Measurements from ENCODE around the gene TULP4.
"Not testable (repeated sequence)": the region's sequence is repeated elsewhere in the genome, so short reads cannot be mapped to it uniquely, and the experiment has no call there.

TULP4 gene

DNA sequence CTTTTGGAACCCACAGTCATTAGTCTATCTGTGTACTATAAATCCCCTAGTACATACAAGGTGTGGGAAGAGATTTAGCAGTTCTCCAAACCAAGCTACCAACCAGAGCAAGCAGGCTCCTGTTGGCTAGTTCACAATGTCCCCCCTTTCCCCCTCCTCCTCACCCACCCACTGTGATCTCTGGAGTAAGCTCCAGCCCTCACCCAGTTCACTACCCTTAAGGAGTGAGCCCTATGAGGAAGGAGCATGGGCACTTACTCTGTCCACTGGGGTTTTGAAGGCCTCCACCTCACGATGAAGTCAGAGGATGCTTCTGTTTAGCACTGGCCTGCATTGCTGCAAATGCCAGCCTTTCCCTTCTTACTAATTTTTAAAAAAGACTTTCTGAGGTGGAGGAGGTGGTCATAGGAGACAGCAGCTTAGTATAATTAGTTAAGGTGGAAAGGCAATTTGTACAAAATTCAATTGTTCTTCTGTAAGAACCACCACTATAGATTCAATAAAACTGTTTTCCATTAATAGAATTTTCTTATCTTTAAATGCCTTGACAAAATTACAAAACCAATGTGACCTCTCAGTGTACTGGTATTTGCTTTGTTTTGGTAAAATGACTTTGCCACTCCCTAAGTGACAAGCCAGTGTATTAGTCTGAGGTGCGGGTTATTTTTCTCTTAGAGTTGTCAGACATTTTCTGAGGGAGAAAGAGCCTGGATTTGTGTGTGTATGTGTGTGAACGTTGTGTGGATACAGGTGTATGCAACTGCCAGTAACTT is 86.2 kb downstream of the TULP4 start:
- no peak for DNase-seq

DNA sequence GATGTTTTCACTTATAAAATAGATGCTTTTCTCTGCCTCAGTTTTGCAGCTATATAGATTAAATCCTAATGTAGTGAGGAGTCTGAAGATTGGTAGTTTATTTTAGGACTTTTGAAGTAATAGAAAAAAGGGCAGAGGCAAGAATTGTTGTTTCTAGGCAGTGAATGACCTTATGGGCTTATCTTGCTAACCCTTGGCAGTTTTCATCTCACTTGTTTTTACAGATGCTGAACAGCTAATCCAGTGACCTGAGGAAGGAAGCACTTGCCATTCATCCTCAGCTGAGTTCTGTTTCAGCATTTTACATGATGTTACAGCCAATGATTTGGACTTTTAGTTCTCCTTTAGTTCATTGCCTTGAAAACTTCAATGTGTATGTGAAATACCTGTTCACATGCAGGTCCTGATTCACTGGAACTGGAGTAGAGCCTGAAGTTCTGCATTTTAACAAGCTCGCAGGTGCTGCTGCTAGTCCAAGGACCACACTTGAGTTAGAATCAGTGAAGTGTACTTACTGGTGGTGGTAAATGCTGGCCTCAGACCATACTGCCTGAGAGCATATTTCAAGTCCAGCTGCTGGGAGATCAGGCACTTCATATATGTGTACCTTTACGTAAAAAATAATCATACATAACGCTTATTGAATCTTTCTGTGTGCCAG is 86.9 kb downstream of the TULP4 start:
- DNase-seq = no peak

DNA sequence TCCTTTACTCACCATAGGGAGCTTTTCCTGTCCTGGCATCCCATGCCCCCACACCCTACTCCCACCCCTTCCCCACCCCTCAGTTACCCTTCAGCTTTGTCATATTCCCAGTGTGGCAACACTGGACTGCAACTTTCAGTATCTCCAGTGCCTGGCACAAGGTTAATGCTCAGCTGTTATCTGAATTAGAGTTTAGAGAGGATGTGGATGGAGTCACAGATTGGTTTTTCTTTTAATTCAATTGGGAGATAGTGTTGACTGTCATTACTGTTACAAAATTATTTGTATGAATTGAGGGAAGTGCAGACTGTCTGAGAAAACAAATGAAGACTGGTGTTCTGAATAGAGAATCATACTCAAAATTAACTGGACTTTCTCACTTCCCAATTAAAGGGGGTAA is 89.9 kb downstream of the TULP4 start:
- no peak for DNase-seq

DNA sequence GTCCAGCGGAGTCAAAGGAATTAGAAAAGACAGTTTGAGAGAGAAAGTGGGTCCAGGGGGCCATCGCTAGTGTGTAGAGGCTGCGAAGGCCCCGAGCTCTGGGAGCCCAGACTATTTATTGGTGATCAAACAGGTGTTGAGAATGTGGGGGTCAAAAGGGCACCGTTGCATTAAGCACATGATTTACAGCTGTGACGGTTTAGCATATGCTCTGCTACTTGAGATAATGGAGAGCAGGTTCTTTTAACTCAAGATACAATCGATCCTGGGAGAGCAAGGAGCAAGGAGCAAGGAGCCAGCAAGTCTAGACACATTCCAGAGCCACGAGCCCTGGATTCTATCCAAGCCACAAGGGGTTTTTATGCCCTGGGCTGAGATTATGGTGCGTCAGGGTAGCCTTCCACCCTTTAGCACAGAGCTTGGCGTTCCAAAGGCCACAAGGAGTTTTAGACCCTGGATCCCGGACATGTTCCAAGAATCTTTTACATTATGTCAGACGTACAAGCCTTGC is 93.1 kb downstream of the TULP4 start:
- not testable (repeated sequence) for DNase-seq

DNA sequence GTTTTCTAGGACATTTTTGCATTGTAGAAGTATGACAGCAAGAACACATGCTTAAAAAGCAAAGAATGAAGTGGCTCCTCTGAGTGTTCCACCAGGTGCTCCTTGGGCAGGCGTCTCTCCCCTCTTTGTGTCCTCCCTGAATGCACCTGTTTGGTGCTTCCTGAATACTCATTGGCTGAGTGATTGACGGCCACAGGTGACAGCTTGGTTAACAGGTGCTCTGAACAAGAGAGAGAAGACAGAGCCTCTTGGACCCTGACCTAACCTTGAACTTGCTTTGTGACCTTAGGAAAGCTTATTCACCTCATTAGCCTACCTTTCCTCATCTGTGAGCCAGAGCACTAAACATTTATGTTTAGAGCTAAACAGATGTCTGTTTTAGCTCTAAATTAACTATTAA is 93.7 kb downstream of the TULP4 start:
- DNase-seq = no peak

DNA sequence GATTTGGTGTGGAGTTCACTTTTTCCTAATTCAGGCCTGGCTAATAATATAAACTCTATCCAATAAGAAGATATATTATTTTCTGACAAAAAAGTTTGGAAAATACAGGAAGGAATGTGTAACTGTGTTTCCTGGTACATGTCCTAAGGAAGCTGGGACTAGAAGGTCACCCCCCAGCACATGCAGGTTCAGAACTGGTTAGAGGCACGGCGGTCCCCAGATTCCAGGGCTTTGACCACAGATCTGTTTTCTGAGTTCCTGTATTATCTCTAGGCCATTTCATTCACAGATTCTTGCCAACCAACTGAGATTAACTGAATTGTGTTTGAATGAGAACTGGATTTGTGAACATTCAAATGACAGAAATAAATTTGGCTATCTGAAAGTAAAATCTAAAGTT is 94.5 kb downstream of the TULP4 start:
- DNase-seq = no peak

DNA sequence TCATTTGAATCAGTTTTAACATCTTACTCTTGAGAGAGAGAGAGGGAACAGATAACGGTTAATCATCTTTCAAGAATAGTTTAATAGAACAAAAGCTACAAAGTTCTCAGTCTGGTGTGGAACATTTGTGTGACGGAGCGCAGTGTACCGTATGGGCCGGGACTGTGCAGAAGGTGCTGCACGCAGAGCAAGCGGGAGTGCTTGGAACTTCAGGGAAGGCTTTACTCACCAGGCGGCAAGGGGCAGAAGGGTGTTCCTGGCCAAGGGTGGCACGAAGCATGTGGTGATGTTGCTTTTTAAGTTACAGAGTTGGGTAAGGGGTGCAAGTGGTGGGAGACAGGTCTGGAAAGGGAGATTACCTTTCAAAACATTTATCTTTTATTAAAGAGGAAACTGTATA is 95.7 kb downstream of the TULP4 start:
- DNase-seq = no peak

DNA sequence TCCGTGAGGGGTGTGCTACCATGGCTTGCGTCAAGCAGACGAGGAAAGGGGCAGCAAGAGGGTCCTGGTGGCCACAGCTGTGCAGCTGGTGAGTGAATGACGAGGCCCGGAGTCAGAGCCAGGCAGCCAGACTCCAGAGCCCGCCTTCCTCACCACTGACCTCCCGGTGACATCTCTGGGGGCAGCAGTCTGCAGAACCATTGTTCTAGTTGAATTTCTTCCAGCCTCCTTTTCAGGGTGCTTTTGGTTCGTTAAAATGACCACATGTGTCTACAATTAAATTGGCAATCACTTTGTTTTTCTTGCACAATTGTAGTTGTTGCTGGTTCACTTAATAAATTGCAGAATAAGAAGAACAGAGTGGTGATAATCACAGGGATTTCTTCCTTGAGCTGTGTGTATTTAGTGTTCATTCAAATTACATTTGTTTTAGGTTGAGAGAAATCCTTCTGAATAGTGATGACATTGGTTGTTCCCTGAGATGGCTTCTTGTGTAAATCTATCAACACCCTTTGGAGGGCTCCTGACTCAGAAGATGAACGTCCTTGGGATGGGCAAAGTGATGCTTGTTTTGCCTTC is 96.4 kb downstream of the TULP4 start:
- DNase-seq = no peak

DNA sequence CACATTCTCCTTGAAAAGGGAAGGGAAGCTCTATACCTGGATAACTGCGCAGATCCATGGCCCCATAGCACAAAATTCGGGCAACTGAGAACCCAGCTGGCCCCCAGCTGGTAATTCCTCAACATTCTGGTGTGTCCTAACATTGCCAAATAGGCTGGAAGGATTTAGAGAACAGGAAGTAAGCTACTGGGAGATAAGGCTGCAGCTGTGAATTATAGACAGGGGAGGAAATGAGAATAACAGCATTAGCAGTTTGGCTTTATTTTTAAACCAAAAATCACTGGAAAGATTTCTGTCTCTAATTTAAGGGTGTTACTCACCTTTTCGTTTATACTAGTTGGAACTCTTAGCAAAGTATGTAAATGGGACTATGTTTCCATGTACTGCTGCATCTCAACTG is 97.2 kb downstream of the TULP4 start:
- DNase-seq = no peak

DNA sequence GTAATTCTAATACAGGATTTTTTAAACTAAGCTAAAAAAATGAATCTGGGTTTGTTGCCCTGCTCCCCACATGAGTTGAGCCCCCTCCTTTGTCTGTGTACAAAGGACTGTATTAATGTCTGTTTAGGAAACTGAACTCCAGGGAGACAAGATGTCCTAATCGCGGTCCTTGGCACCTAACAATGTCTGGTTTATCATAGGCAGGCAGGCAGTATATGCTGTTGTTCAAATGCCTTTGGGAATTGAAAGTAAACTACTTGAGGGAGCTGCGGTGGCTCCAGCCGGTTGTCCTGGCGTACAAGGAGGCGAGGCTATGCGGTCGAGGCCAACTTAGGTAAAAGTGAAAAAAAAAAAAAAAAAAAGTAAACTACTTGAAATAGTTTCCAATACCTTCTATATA is 98.5 kb downstream of the TULP4 start:
- no peak for DNase-seq

DNA sequence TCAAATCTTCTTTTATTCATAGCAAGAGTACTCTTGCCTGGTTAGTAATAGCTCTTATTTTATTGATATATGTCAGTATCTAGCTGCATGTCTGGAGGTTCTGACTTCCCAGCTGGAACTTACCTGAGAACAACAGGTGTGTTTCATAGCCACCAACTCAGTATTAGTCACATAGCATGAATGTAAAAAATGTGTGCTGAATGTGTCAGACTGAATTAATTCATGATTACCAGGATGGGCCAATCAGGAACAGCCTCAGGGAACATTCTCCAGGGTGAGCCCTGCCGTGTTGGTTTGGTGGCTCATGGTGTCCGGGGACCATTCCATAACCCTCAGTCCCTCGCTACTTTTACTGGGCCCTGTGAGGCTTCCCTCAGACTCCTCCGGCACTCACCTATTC is 99.7 kb downstream of the TULP4 start:
- peak; percentile 58 for DNase-seq

DNA sequence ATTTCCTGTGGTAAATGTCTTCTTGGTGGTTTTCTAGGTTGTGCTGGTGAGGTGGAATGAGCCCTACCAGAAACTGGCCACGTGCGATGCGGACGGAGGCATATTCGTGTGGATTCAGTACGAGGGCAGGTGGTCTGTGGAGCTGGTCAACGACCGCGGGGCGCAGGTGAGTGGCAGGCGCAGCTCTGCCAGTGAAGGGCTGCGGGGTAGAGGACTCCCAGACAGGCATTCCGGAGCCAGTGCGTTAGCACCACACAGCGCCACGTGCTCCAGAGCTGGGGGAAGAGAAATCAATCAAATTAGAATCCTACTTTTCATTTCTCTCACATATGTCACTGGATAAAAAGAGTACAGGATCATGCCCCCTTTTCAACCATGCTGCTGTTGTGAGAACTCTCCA is 100.8 kb downstream of the TULP4 start:
- no peak for DNase-seq

DNA sequence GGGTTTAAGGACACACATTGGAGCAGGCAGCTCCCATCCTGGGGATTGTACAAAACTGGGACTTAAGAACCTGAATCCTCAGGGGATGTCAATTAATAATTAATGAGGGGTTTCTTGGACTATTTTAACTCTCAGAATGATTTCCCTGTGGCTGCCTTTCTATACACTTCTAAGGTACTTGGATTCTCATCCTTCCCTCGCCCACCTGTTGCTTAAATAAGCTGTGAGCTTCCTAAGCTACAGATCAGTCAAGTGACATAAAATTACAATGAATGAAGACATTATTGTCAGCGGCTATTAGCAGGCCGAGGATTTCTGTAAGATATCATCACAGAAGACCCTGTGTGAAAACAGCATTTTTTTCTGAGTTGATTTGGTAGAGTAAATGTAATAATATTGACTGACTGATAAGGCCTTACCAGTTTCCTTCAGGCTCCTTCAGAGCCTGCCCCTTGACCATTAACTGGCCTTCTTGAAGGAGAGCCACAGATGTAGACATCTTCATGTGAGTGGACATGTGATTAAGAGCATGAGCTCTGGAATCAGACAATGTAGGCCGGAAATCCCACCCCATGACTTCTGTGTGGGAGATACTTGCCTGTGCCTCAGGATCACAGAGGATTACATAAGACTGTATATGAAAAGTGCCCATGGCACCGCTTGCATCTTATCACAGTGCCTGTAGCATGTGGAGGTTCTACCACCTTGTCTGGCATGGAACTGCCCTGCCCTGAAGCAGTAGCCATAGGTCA is 101.7 kb downstream of the TULP4 start:
- DNase-seq = no peak

DNA sequence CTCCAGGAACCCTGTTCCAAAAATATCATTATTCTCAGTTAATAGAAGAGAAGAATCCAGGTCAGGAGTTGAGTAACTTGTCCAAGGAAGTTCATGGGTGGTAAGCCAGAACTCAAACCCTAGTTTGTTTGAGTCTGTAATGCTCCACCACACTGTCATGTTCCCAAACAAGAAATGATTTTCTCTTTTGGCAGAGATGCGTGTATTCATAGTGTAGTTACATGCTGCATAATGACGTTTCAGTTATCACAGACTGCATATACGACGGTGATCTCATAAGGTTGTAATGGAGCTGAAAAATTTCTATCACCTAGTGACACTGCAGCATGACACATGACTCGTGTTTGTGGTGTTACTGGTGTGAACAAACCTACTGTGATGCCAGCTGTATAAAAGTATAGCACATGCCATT is 102.6 kb downstream of the TULP4 start:
- no peak for DNase-seq

DNA sequence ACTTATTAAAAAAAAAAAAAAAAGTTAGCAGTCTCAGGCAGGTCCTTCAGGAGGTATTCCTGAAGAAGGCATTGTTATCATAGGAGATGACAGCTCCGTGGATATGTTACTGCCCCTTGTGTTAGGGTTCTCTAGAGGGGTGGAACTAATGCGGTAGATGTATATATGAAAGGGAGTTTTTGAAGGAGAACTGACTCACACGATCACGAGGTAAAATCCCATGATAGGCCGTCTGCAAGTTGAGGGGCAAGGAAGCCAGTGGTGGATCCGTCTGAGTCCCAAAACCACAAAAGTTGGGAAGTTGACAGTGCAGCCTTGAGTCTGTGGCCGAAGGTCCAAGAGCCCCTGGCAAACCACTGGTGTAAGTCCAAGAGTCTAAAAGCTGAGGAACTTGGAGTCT is 103.4 kb downstream of the TULP4 start:
- DNase-seq = no peak

DNA sequence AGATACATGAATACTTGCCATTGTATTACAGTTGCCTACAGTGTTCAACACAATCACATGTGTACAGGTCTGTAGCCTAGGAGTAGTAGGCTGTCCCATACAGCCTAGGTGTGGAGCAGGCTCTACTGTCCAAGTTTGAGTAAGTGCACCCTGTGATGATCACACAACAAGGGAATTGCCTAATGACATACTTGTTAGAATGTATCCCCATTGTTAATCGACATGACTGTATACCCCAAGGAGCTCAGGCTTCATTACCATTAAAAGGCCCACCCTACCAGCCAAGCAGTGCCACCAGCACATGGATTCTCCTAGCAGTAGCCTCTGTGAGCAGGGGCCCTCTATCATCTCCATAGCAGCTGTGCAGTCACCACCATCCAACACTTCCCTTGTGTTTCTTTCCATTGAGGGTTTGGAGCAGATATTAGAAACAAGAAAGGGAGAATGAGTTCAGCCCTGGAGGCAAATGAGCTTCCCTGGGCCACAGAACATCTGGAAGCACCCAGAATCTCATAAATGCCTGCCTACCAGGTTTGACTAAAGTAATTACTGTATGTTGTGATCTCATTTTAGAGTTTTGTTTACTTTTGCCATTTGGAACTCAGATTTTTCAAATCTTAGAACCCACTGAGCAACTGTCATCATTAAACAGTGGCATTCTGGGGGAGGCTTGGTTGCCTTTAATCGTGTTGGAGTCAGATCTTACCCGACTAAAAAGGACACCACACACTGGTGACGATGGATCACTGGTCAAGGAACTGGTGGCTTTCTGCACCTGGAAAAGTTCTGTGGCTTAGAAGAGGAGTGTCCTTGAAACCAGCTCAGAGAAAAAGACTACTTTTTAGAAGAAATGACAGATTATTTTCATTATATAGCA is 104.9 kb downstream of the TULP4 start:
- no peak for DNase-seq

DNA sequence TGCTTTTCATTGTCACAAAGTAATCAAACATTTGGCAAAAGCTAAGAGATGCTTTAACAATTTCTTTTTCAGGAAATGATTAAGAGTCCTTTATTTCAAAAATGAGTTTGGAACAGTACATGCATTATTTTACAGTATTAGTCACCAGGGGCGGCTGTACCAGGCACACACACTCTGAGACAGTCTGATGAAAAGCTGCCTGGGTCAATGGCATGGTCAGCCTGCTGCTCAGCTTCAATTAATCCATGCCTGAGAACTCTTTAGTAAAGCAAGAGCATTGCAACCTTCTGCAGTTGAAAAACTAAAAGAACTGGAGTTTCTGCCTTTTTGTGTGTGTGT is 105.5 kb downstream of the TULP4 start:
- no peak for DNase-seq

DNA sequence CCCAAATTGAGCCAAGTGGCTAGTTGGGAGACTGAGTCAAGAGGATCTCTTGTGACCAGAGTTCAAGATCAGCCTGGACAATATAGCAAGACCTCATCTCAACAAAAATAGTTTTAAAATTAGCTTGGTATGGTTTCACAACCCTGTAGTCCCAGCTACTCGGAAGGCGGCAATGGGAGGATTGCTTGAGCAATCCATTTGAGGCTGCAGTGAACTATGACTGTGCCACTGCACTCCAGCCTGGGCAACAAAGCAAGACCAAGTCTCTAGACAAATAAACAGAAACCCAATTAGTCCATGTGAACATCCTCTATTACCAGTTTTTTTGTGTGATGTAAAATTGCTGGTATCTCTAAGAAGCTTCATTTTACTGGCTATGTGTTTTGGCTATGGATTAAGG is 106.2 kb downstream of the TULP4 start:
- DNase-seq = no peak

DNA sequence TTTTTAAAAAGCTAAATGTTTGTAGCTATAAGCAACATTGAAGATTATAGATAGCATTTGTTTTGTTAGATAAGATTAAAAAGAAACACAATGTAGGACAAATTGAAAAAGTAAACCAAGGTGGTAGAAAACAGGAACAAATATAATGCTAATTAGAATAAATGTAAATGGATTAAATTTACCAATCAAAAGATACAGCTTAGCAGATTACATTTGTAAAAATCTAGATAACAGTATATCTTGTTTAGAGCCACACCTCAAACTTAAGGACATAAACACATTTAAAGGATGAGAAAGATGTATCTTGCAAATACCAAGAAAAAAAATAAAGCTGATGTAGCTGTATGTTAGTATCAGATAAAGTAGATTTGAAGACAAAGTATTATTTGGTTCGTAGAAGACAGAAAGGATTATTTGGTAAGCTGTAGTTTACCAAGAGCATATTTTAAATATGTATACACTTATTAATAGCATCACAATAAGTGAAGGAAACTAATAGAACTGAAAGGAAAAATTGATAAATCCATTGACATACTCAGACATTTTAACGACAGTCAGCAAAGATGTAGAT is 107.2 kb downstream of the TULP4 start:
- no peak for DNase-seq

DNA sequence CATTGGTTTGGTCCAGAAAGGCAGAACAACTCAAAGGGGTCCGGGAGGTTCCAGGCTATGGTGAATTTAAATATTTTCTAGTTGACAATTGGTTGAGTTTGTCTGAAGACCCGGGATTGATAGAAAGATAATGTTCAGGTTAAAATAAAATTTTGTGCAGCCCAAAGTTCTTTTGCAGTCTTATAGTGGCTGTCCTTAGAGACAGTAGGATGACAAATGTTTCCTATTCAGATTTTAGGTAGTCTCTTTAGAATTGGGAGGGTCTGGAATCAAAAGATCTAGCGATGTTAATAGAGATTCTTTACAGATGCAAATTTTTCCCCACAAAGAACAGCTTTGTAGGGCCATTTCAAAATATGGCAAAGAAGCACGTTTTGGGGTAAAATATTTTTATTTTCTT is 109.1 kb downstream of the TULP4 start:
- DNase-seq = no peak

DNA sequence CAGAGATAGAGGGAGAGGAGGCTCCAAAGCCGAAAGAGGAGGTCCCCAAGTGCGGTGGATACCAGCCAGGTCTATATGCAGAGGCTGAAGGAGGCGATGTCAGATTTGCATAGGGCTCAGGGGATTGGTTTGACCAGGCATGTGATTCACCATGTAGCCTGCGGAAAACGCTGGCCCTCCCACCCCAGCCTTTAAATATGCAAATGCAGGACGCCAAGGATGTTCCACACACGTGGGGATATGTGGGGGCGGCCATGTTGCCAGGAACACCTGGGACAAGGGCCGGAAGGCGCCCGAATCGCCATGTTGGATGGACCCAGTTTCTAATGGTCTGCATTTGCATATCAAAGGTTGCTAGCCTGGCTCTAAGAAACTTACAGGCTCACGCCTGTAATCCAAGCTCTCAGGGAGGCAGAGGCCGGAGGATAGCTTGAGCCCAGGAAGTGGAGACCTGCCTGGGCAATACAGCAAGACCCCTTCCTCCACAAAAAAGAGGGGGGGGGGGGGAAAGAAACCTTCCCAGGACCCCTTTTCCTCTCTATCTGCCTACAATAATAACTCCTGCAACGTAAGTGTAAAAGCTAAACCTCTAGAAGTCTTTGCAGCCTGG is 110.5 kb downstream of the TULP4 start:
- no peak for DNase-seq

DNA sequence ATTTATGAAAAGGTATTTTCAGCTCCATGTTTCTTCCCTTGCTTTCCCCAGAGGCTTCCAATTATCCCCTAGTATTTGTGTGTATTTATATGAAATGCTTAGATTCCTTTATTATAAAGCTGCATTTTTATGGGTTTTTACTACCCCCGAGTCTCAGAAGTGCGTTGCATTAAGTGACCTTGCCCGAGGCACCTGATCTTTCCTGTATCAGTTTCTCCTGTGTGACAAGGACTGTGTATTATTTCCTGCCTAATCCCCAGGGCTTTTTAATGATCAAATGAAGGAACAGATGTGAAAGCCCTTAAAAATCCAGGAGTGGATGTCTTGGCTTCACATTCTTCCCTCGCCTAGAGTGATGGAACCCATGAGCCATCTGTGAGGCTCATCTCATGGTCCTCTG is 118.8 kb downstream of the TULP4 start:
- no peak for DNase-seq
